Mesothelial cell of epicardium (in vitro differentiated cells): ENCODE results near the gene BSND. TPM values are rescaled to one million over a fixed set of nuclear protein-coding genes. Genes with fewer than 3 reads are reported as not detected.
"Not testable (repeated sequence)": the region's sequence is repeated elsewhere in the genome, so short reads cannot be mapped to it uniquely, and the experiment has no call there.

Experiments
- DNase-seq, 2 experiments: peaks; one replicate each; pipeline ENCODE4 v3.0.0; 2021; ENCODE audit warnings: low spot score in 2 of 2; ENCODE audit not compliant: unreplicated experiment in 2 of 2
- H3K27ac Mint-ChIP-seq: 2 replicates; pipeline ENCODE4 v1.8.0; 2021; ENCODE audit warnings: mixed read lengths
- H3K27me3 Mint-ChIP-seq: 2 replicates; pipeline ENCODE4 v1.8.0; 2021; ENCODE audit warnings: low read depth, mixed read lengths
- H3K36me3 Mint-ChIP-seq: 2 replicates; pipeline ENCODE4 v1.8.0; 2021; ENCODE audit warnings: mixed read lengths
- H3K4me1 Mint-ChIP-seq: 2 replicates; pipeline ENCODE4 v1.8.0; 2021; ENCODE audit warnings: mixed read lengths
- H3K4me3 Mint-ChIP-seq: 2 replicates; pipeline ENCODE4 v1.8.0; 2021; ENCODE audit warnings: mild to moderate bottlenecking, moderate library complexity, mixed read lengths
- H3K9me3 Mint-ChIP-seq: 2 replicates; pipeline ENCODE4 v1.8.0; 2021; ENCODE audit warnings: mixed read lengths
- total RNA-seq: library from RNA; stranded (reverse); gene quantifications from 3 replicates; pipeline ENCODE4 v1.2.1, GENCODE V29; 2021
- TF ChIP-seq, protein P1 (sequence below): fragments of 200-600 bp; sonication (generic); IDR thresholded peaks from one replicate; pipeline ENCODE4 v1.5.0; 2021; ENCODE audit warnings: antibody characterized with exemption; ENCODE audit not compliant: unreplicated experiment

The BSND gene
- total RNA-seq, 1 donor from 2014 or later = 0.09 TPM

- DNase-seq = peak; percentile 75 to 93
- Mint-ChIP-seq H3K27me3 (no peaks in the 10 kb centered on the region), H3K27ac (no peak overlapping the region), H3K4me3 (no peak overlapping the region), H3K36me3 (no peaks in the 10 kb centered on the region), H3K9me3 (no peaks in the 10 kb centered on the region), H3K4me1 (peaks cover 4% of the 10 kb centered on the region)
- TF ChIP-seq, protein P1, sequence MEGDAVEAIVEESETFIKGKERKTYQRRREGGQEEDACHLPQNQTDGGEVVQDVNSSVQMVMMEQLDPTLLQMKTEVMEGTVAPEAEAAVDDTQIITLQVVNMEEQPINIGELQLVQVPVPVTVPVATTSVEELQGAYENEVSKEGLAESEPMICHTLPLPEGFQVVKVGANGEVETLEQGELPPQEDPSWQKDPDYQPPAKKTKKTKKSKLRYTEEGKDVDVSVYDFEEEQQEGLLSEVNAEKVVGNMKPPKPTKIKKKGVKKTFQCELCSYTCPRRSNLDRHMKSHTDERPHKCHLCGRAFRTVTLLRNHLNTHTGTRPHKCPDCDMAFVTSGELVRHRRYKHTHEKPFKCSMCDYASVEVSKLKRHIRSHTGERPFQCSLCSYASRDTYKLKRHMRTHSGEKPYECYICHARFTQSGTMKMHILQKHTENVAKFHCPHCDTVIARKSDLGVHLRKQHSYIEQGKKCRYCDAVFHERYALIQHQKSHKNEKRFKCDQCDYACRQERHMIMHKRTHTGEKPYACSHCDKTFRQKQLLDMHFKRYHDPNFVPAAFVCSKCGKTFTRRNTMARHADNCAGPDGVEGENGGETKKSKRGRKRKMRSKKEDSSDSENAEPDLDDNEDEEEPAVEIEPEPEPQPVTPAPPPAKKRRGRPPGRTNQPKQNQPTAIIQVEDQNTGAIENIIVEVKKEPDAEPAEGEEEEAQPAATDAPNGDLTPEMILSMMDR = peak; percentile 85
Observed at GRCh38 chr1:55021942-55022546, 23.3 kb downstream of the BSND start.

DNA sequence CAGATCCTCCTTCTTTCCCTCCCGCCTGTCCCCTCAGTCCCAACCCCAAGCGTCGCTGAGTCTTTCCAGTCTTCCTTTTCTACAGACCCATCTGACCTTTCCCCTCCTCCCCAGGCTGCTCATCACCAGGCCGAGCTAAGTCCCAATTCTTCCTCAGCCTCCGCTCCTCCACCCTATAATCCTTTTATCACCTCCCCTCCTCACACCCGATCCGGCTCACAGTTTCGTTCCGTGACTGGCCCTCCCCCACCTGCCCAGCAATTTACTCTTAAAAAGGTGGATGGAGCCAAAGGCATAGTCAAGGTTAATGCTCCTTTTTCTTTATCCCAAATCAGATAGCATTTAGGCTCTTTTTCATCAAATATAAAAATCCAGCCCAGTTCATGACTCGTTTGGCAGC lies 25.4 kb downstream of the BSND start:
- H3K4me3 Mint-ChIP-seq, H3K27me3 Mint-ChIP-seq, H3K27ac Mint-ChIP-seq, DNase-seq, H3K9me3 Mint-ChIP-seq, H3K4me1 Mint-ChIP-seq, H3K36me3 Mint-ChIP-seq: not testable (repeated sequence)

- not testable (repeated sequence) for H3K36me3 Mint-ChIP-seq, H3K27ac Mint-ChIP-seq, DNase-seq, H3K27me3 Mint-ChIP-seq, H3K9me3 Mint-ChIP-seq, H3K4me1 Mint-ChIP-seq, H3K4me3 Mint-ChIP-seq
Observed at GRCh38 chr1:55026682-55027081, 27.9 kb downstream of the BSND start.

DNA sequence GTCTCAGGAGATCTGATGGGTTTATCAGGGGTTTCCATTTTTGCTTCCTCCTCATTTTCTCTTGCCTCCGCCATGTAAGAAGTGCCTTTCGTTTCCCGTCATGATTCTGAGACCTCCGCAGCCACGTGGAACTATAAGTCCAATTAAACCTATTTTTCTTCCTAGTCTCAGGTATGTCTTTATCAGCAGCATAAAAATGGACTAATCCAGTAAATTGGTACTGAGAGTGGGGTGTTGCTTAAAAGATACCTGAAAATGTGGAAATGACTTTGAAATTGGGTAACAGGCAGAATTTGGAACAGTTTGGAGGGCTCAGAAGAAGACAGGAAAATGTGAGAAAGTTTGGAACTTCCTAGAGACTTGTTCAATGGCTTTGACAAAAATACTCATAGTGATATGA lies 32.4 kb downstream of the BSND start:
- H3K4me3 Mint-ChIP-seq, DNase-seq, H3K9me3 Mint-ChIP-seq, H3K4me1 Mint-ChIP-seq, H3K36me3 Mint-ChIP-seq, H3K27ac Mint-ChIP-seq: not testable (repeated sequence)
- peaks cover 16% of the 10 kb centered on the region for H3K27me3 Mint-ChIP-seq

DNA sequence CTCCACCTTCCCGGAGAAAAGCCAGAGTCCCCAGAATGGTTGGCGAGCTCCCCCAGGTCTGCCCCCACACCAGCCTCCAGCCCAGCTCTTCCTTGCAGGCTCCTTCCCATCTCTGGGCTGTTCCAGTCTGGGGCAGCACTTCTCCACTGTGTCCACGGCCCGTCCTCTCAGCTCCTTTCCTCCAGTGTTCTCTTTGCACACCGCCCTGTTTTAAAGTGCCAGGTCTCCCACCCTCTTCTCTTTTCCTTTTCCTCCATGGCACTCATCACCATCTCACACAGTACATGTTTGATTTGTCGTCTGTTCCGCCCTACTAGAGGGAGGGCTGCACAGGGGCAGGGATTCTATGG lies 34.5 kb downstream of the BSND start:
- Mint-ChIP-seq H3K9me3 (no peaks in the 10 kb centered on the region), H3K4me3 (no peak overlapping the region), H3K27me3 (peaks cover 36% of the 10 kb centered on the region), H3K36me3 (no peaks in the 10 kb centered on the region), H3K27ac (no peak overlapping the region), H3K4me1 (no peaks in the 10 kb centered on the region)
- no peak for DNase-seq
- TF ChIP-seq, protein P1 = no peak

DNA sequence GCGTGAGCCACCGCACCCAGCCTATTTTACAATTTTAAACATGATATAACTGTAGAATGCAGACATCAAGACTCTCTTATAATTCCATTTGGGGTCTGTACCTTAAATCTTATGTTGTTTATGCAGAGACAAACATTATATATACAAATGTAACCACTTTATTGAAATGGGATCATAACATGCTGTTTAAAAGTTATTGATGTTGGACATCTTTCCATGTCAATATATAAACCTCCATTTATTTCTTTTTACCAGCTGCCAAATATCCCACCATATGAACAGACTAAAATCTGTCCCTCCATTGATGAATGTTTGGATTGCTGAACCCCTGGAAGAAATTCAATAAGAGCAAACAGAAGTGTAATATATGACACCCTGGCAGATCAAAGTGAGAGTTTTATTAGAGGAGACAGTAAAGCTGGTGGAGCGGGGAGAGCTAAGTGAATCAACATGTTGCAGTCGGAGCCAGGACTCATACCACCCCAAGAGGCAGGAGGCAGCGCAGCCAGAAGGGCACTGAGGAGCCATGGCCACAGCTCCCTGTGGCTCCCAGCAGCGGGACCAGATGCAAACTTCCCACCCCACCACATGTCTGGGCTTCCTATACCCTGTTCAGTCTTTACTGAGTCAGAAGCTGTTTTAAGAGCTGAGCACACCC lies 35.9 kb downstream of the BSND start:
- H3K4me3 Mint-ChIP-seq = no peak overlapping the region
- no peaks in the 10 kb centered on the region for H3K9me3 Mint-ChIP-seq
- no peaks in the 10 kb centered on the region for H3K36me3 Mint-ChIP-seq
- TF ChIP-seq, protein P1 = no peak
- peaks cover 49% of the 10 kb centered on the region for H3K27me3 Mint-ChIP-seq
- H3K4me1 Mint-ChIP-seq = peaks cover 7% of the 10 kb centered on the region
- no peak overlapping the region for H3K27ac Mint-ChIP-seq
- no peak for DNase-seq

DNA sequence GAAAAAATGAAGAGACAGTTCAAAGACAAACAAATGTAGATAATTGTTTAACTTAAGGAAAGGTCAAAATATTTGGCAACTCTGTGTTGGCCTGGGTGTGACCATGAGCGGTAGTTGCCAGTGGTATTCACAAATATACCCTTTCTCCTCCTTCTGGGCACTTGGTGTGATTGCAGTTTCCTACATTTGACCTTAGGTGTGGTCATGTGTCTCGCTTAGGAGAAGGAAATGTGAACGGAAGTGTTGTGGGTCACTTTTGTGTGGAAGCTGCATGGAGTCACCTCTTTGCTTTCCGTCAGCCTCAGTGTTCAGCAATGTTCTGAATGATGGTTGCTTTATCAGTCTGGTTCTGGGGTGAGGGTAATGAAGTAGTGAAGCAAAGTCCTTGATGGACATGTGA lies 37.2 kb downstream of the BSND start:
- H3K36me3 Mint-ChIP-seq = no peaks in the 10 kb centered on the region
- no peak overlapping the region for H3K27ac Mint-ChIP-seq
- H3K9me3 Mint-ChIP-seq = no peaks in the 10 kb centered on the region
- no peak overlapping the region for H3K4me3 Mint-ChIP-seq
- TF ChIP-seq, protein P1 = no peak
- peaks cover 17% of the 10 kb centered on the region for H3K4me1 Mint-ChIP-seq
- peaks cover 62% of the 10 kb centered on the region for H3K27me3 Mint-ChIP-seq
- DNase-seq = no peak
